GM18498 (cell line): ENCODE data around the gene CTSA.
A peak's percentile ranks its signal among the peaks of the same experiment; 100 is the strongest.
"Not testable (repeated sequence)": the region's sequence is repeated elsewhere in the genome, so short reads cannot be mapped to it uniquely, and the experiment has no call there.

Source experiments
- ATAC-seq: cut with Tn5 transposase; IDR thresholded peaks from one replicate; pipeline ENCODE4 v1.9.1; 2021; ENCODE audit warnings: mild to moderate bottlenecking, moderate library complexity; ENCODE audit not compliant: unreplicated experiment

CTSA gene

GRCh38 chr20:45892828-45893500 is 1.8 kb downstream of the CTSA start:
- ATAC-seq: no peak

- no peak for ATAC-seq
These were observed 2.7 kb downstream of the CTSA start for GRCh38 chr20:45893831-45894230.

DNA sequence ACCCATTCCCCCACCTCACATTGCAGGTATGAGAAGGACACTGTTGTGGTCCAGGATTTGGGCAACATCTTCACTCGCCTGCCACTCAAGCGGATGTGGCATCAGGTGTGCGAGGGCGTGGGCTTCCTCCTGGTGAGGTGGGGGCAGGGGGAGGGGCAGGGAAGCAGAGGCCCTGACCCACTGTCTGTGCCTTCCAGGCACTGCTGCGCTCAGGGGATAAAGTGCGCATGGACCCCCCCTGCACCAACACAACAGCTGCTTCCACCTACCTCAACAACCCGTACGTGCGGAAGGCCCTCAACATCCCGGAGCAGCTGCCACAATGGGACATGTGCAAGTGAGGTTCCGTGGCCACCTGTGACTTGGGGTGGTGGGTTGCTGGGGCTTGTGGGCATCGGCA is 3.7 kb downstream of the CTSA start:
- ATAC-seq: no peak

- ATAC-seq: no peak
These were observed 5.6 kb downstream of the CTSA start for GRCh38 chr20:45896641-45897161.

- no peak for ATAC-seq
These were observed 6.2 kb downstream of the CTSA start for GRCh38 chr20:45897289-45897688.

DNA sequence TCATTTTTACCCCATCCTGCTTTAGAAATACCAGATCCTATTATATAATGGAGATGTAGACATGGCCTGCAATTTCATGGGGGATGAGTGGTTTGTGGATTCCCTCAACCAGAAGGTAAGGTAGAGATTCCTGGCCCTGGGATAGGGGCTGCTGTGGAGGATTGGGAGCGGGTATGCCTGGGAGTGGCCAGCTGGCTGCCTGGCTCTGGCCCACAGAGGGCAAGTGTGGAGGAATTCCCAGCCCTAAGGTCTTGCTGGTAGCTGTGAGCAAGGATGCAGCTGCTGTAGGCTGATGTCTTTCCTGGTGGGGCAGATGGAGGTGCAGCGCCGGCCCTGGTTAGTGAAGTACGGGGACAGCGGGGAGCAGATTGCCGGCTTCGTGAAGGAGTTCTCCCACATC is 6.6 kb downstream of the CTSA start:
- ATAC-seq: no peak

DNA sequence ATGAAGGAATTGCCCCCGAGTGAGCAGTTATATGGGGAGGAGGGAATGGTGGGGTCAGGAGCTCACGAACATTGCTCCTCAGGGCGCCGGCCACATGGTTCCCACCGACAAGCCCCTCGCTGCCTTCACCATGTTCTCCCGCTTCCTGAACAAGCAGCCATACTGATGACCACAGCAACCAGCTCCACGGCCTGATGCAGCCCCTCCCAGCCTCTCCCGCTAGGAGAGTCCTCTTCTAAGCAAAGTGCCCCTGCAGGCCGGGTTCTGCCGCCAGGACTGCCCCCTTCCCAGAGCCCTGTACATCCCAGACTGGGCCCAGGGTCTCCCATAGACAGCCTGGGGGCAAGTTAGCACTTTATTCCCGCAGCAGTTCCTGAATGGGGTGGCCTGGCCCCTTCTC is 7.2 kb downstream of the CTSA start:
- no peak for ATAC-seq

DNA sequence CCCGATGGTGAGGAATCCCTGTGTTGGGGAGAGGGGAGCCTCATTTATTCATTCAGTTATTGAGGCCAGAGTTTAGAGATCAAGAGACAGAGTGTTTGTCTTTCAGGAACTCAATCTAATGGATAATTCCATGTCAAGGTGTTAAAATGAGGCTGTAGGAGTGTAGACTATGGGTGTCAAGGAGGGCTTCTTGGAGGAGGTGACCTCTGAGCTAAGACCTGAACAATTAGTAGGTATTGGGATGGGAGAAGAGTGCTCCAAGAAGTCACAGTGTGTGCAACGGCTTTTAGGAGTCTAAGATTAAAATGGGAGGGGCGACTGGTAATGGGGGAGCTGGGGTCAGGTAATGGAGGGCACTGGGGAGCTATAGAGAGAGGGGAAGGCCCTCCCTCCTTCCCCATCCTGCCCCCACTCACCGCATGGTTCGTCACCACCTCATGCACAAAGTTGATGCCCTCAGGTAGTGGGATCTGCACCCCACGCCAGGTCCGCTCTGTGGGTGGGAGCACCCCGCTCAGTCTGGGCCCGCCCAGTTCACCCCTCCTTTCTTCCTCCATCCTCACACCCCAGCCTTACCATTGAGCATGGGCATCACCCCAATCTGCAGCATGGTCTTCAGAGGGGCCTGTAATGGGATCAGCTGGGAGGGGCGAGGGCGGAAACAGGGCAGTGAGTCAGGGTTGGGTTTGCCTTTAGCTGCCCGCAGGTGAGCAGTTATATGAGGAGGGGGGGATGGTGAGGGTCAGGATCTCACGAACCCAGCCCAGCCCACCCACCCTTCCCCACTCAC is 8.1 kb downstream of the CTSA start:
- no peak for ATAC-seq

- not testable (repeated sequence) for ATAC-seq
These were observed 10.2 kb downstream of the CTSA start for GRCh38 chr20:45901332-45901731.

DNA sequence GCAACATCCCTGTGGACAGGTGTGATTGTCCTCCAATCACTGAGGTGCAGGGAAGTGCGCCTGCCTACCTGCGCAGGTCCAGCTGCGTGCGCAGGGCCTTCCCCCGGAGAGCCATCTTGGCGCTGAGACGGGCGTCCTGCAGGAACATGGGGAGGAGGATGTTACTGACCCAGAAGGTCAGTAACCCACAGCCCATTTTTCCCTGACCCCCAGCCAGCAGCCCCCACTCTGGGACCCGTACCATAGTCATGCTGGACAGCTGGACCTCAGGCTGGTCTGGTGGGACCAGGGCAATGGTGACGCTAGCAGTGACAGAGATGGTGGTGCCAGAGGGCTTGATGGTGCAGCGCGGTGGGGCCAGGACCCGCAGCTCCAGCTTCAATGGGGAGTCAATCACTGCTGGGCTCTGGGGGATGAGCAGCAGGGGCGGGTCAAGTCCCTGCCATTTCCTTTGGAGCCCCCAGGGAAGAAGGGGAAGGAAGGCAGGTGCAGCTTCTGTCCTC is 11.1 kb downstream of the CTSA start:
- ATAC-seq: no peak

- ATAC-seq: no peak
These were observed 13.7 kb downstream of the CTSA start for GRCh38 chr20:45904583-45905504.

- no peak for ATAC-seq
These were observed 14.5 kb downstream of the CTSA start for GRCh38 chr20:45905505-45906079.

DNA sequence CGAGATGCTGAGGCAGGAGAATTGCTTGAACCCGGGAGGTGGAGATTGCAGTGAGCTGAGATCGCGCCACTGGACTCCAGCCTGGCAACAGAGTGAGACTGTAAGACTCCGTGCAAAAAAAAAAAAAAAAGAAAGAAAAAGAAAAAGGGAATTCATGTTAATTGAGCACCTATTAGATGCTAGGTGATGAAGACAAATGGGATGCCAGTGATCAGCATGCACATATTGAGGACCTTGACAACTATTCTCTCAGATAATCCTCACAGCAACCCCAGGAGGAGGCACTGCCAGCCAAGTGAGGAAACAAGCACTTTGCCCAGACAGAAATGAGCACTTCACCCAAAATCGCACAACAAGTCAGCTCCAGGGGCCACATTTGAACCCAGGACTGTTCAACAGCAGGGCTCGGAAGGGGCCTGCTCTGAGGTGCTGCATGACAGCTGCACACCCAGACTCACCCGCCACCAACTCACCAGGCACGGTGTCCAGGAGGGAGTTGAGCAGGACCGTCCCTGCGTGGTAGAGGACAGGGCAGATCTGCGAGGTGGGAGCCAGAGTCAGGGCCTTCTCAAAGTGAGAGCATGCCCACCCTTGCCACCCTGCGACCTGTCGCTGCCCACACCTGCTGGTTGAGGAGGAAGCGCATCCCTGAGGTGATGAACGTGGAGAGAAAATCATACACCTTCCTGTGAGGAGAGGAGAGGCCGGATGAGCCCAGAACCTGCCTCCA is 16.2 kb downstream of the CTSA start:
- ATAC-seq: no peak

DNA sequence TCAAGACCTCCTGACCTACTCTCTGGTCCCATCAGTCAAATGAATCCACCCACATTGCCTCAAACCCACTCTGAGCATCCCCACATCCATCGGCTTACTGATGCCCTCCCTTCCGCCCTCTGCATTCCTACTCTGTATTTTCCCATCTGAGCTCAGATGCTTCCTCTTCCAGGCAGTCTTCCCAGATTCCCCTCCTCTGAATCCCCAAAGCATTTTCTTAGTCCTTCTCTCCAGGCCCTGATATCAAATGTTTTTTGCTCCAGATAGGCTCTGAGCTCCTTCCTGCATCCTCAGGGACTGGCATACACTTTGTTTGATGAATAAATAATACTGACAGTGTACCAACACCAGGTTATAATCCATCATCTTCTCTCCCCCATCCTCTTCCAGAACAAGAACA is 16.9 kb downstream of the CTSA start:
- ATAC-seq: no peak

GRCh38 chr20:45909336-45909808 is 18.2 kb downstream of the CTSA start:
- no peak for ATAC-seq

DNA sequence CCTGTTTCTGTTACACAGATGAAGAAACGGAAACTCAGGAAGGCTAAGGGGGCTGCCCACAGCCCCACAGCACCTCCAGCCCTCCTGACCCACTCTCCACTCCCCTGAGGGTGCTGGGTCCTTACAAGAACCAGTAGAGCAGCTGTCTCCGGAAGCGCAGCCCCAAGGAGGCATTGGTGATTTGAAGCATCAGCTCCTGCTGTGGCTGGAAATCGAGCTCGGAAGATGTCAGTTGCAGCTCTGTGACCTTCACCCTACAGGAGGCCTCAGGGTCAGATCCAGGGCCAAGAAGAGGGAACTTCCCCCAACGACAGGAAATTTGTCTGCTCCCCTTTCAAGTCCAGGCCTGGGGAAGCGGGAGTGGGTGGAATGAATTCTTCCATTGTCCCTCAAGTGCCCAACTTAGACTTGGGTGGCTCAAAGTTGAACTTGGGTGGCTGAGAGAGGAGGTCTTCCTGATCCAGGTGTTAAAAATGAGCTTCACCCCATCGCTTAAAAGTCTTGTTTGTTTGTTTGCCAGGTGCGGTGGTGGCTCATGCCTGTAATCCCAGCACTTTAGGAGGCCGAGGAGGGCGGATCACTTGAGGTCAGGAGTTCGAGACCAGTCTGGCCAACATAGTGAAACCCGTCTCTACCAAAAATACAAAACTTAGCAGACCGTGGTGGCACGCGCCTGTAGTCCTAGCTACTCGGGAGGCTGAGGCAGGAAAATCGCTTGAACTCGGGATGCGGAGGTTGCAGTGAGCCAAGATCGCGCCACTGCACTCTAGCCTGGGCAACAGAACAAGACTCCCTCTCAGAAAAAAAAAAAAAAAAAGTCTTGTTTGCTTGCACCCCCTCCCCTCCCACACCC is 18.9 kb downstream of the CTSA start:
- ATAC-seq: no peak

- ATAC-seq: peak; percentile 92
These were observed 19.7 kb downstream of the CTSA start for GRCh38 chr20:45910670-45911485.
